GM18511 (cell line): ENCODE measurements around the gene CTAGE8.
A peak's percentile ranks its signal among the peaks of the same experiment; 100 is the strongest.
"Not testable (repeated sequence)": the region's sequence is repeated elsewhere in the genome, so short reads cannot be mapped to it uniquely, and the experiment has no call there.

Experiments
- ATAC-seq: cut with Tn5 transposase; IDR thresholded peaks from one replicate; pipeline ENCODE4 v1.9.1; 2021; ENCODE audit warnings: mild to moderate bottlenecking, moderate library complexity; ENCODE audit not compliant: unreplicated experiment

CTAGE8 gene

GRCh38 chr7:144269188-144269587 lies at the start of gene CTAGE8:
TSS of gene CTAGE8 (minus strand) at chr7:144269288. CDS start at chr7:144269250, 38 bp downstream.
- ATAC-seq, result not testable (repeated sequence)

GRCh38 chr7:144317537-144317936 lies 48.4 kb upstream of the CTAGE8 start:
- not testable (repeated sequence) for ATAC-seq

GRCh38 chr7:144311872-144312469 lies 42.9 kb upstream of the CTAGE8 start, which contains the start of gene OR2A1:
TSS of gene OR2A1 (plus strand) at chr7:144312419. CDS start at chr7:144318125, 5,706 bp downstream.
- ATAC-seq, result not testable (repeated sequence)

GRCh38 chr7:144311218-144311617 lies 42.1 kb upstream of the CTAGE8 start:
- not testable (repeated sequence) for ATAC-seq

GRCh38 chr7:144309702-144310101 lies 40.6 kb upstream of the CTAGE8 start:
- not testable (repeated sequence) for ATAC-seq

GRCh38 chr7:144305156-144305555 lies 36.1 kb upstream of the CTAGE8 start:
- not testable (repeated sequence) for ATAC-seq

GRCh38 chr7:144303607-144304006 lies 34.5 kb upstream of the CTAGE8 start:
- not testable (repeated sequence) for ATAC-seq

GRCh38 chr7:144302578-144303303 lies 33.7 kb upstream of the CTAGE8 start:
- ATAC-seq, result not testable (repeated sequence)

- peak; percentile 79 for ATAC-seq
These were observed 24.9 kb upstream of the CTAGE8 start for GRCh38 chr7:144293794-144294499.

GRCh38 chr7:144292384-144293161 lies 23.5 kb upstream of the CTAGE8 start:
- ATAC-seq, result not testable (repeated sequence)

GRCh38 chr7:144291607-144292006 lies 22.5 kb upstream of the CTAGE8 start:
- not testable (repeated sequence) for ATAC-seq

GRCh38 chr7:144287171-144287784 lies 18.2 kb upstream of the CTAGE8 start:
- not testable (repeated sequence) for ATAC-seq

GRCh38 chr7:144283716-144284115 lies 14.6 kb upstream of the CTAGE8 start:
- not testable (repeated sequence) for ATAC-seq

GRCh38 chr7:144282490-144282889 lies 13.4 kb upstream of the CTAGE8 start:
- ATAC-seq, result not testable (repeated sequence)

- not testable (repeated sequence) for ATAC-seq
These were observed 12.9 kb upstream of the CTAGE8 start for GRCh38 chr7:144281981-144282380.

GRCh38 chr7:144280010-144280409 lies 10.9 kb upstream of the CTAGE8 start:
- peak; percentile 50 for ATAC-seq

GRCh38 chr7:144275281-144275680 lies 6.2 kb upstream of the CTAGE8 start:
- ATAC-seq, result not testable (repeated sequence)

GRCh38 chr7:144264692-144265091 lies 4.4 kb downstream of the CTAGE8 start, which contains the start of gene OR2A7:
TSS of gene OR2A7 (minus strand) at chr7:144264792. CDS start at chr7:144259628, 5,164 bp downstream.
- not testable (repeated sequence) for ATAC-seq

- ATAC-seq, result not testable (repeated sequence)
These were observed 7.0 kb downstream of the CTAGE8 start for GRCh38 chr7:144262128-144262527.

- not testable (repeated sequence) for ATAC-seq
These were observed 10.0 kb downstream of the CTAGE8 start for GRCh38 chr7:144259067-144259466.
